Measurements from ENCODE around the gene OAS2.

The OAS2 gene

DNA sequence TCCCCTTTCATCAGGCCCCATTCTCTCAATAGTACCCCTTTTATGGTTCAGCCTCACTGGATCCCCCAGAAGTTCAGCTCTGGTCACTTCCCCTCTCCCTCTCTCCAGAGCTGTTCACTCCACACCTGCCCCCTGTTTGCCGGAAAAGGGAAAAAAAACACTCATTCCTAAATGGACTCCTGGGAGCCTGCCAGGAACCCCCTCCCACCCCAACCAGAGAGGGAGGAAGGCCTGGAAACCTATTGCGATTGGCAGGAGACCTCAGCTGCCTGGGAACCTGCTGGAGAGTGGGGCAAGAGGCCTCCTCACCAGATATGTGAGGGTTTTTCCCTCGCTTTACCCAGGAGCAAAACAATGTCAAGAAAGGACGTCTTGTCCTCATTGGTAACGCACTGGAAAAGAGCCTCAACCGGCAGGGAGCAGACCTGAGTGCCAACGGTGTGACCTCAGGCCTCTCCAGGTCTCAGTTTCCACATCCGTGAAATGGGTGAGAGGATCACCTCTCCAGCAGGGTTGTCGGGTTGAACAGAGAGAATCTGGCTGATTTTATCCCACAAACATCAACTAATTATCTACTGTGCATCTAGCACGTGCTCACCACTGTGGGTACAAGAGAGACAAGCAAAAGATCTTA lies 82.9 kb downstream of the OAS2 start:
- DNase-seq, result no peak
